Left ventricle myocardium superior (tissue), 1 donor: ENCODE results near the gene AGAP9. TPM values are rescaled to one million over a fixed set of nuclear protein-coding genes. Genes with fewer than 3 reads are reported as not detected.

Source experiments
- total RNA-seq: library from RNA; stranded (reverse); fragmentation: NEBNext Ultra II Directional; extraction: Animal tissue kit (Norgen Biotek cat#: 25700); gene quantifications from one replicate; pipeline ENCODE4 v1.2.1, GENCODE V29; 2021
- donor health status: DM: no; HTN: yes; CAD: no; lungs with severe emphysema.

The AGAP9 gene
- total RNA-seq, 1 donor from 2014 or later = 2.3 TPM

Other genes with a start within 250 kb of the AGAP9 start
- 0.32 TPM for gene GDF10, start 223.4 kb downstream of the AGAP9 start, total RNA-seq
- not detected for gene GDF2, start 201.2 kb downstream of the AGAP9 start, total RNA-seq
- not detected for gene RBP3, start 175.3 kb downstream of the AGAP9 start, total RNA-seq
- gene ZNF488, start 139.3 kb downstream of the AGAP9 start, total RNA-seq = not detected
- gene ANXA8, start 39.5 kb downstream of the AGAP9 start, total RNA-seq = 3.0 TPM
- not detected for gene FAM25G, start 31.9 kb downstream of the AGAP9 start, total RNA-seq
- gene SYT15B, start 240.0 kb upstream of the AGAP9 start, total RNA-seq = 1.8 TPM